ENCODE data around the gene HS3ST5. TPM values are rescaled to one million over a fixed set of nuclear protein-coding genes. Genes with fewer than 3 reads are reported as not detected.

HS3ST5 gene
- total and polyA plus RNA-seq, 8 donors = 0.05 to 2.2 TPM; not detected in 6

GRCh38 chr6:114115652-114116051 is 227.2 kb downstream of the HS3ST5 start:
- Histone ChIP-seq H3K27me3 (no peaks in the 10 kb centered on the region), H3K9me3 (no peaks in the 10 kb centered on the region), H3K27ac (no peak overlapping the region), H3K4me1 (no peaks in the 10 kb centered on the region), H3K4me3 (no peak overlapping the region), H3K36me3 (no peaks in the 10 kb centered on the region)
- intact Hi-C loops (cut with DNase I; ENCODE audit: low total_unique reads) = no loop called here
- WGBS, 5 donors = 40 to 92% (median 88%) methylated on average over 1 of the region's 1 CpG
- DNase-seq = no peak
- TF ChIP-seq CTCF (IDR thresholded peaks at IDR 0.05) (no peak), EP300 (IDR thresholded peaks at IDR 0.05) (no peak), POLR2A (IDR thresholded peaks at IDR 0.05) (no peak), POLR2AphosphoS5 (IDR thresholded peaks at IDR 0.05) (no peak)

- no peaks in the 10 kb centered on the region for H3K9me3 ChIP-seq
- no peaks in the 10 kb centered on the region for H3K4me1 ChIP-seq
- no peak overlapping the region for H3K4me3 ChIP-seq
- H3K36me3 ChIP-seq = no peaks in the 10 kb centered on the region
- peak; percentile 69 to 74 for DNase-seq
- 45 to 57% (median 49%) methylated on average over 11 of the region's 11 CpGs for WGBS, 5 donors
- TF ChIP-seq CTCF (IDR thresholded peaks at IDR 0.05) = peak in 4 of 7 experiments; percentile 27 to 39 (median 32)
- TF ChIP-seq POLR2A (IDR thresholded peaks at IDR 0.05) = no peak
- H3K27me3 ChIP-seq = no peaks in the 10 kb centered on the region
- H3K27ac ChIP-seq = no peak overlapping the region
- intact Hi-C loops (cut with DNase I; ENCODE audit: low total_unique reads) = loop anchor here (10.0 kb wide), 1 partner anchor 196 kb away; no protein-coding TSS in a partner anchor
Measured at GRCh38 chr6:114108119-114109002, 234.5 kb downstream of the HS3ST5 start.

GRCh38 chr6:114106020-114106419 is 236.8 kb downstream of the HS3ST5 start:
- H3K27ac ChIP-seq = no peak overlapping the region
- intact Hi-C loops (cut with DNase I; ENCODE audit: low total_unique reads) = loop anchor here (10.0 kb wide), 1 partner anchor 199 kb away; no protein-coding TSS in a partner anchor
- DNase-seq = no peak
- TF ChIP-seq POLR2AphosphoS5 (IDR thresholded peaks at IDR 0.05) (no peak), POLR2A (IDR thresholded peaks at IDR 0.05) (no peak), CTCF (IDR thresholded peaks at IDR 0.05) (no peak), EP300 (IDR thresholded peaks at IDR 0.05) (no peak)
- WGBS, 5 donors = 65 to 80% (median 78%) methylated on average over 3 of the region's 3 CpGs
- no peak overlapping the region for H3K4me3 ChIP-seq
- no peaks in the 10 kb centered on the region for H3K9me3 ChIP-seq
- H3K36me3 ChIP-seq = no peaks in the 10 kb centered on the region
- no peaks in the 10 kb centered on the region for H3K27me3 ChIP-seq
- H3K4me1 ChIP-seq = no peaks in the 10 kb centered on the region

- no peaks in the 10 kb centered on the region for H3K27me3 ChIP-seq
- intact Hi-C loops (cut with DNase I; ENCODE audit: low total_unique reads) = loop anchor here (10.0 kb wide), 1 partner anchor 204 kb away; no protein-coding TSS in a partner anchor
- no peaks in the 10 kb centered on the region for H3K4me1 ChIP-seq
- H3K4me3 ChIP-seq = no peak overlapping the region
- no peak for DNase-seq
- TF ChIP-seq EP300 (IDR thresholded peaks at IDR 0.05) = no peak
- no peak for TF ChIP-seq POLR2AphosphoS5 (IDR thresholded peaks at IDR 0.05)
- TF ChIP-seq POLR2A (IDR thresholded peaks at IDR 0.05) = no peak
- no peak for TF ChIP-seq CTCF (IDR thresholded peaks at IDR 0.05)
- no peaks in the 10 kb centered on the region for H3K36me3 ChIP-seq
- H3K9me3 ChIP-seq = no peaks in the 10 kb centered on the region
- no peak overlapping the region for H3K27ac ChIP-seq
- 37 to 55% (median 48%) methylated on average over 1 of the region's 1 CpG for WGBS, 5 donors
Measured at GRCh38 chr6:114101255-114101654, 241.6 kb downstream of the HS3ST5 start.

All from stomach (tissue), 9 donors.